Panc1 (cell line): ENCODE data around the gene PHF5A. TPM values are rescaled to one million over a fixed set of nuclear protein-coding genes. Genes with fewer than 3 reads are reported as not detected.

Source experiments
- ATAC-seq: fragments of 200-7000 bp; cut with Tn5 transposase; 2 replicates; pipeline ENCODE4 v1.9.1; 2020; ENCODE audit warnings: mild to moderate bottlenecking, moderate library complexity
- BruUV-seq: library from RNA; stranded (reverse); fragments of 400-500 nt; replicated peaks from 2 replicates; lab custom pipeline; 2021; lab: Mats Ljungman, UMichigan
- CTCF ChIA-PET: fragments of 300-600 bp; sonication (Branson Sonifier 250); formaldehyde crosslinking; loops from one replicate; lab custom pipeline; 2022; ENCODE audit warnings: antibody characterized with exemption; lab: Charles Lee
- POLR2A ChIA-PET: fragments of 300-600 bp; sonication (Branson Sonifier 250); formaldehyde crosslinking; loops from one replicate; lab custom pipeline; 2022; ENCODE audit warnings: antibody characterized with exemption; lab: Charles Lee
- DNase-seq: peaks from one replicate; pipeline ENCODE4 v3.0.0-alpha.2; 2010; ENCODE audit warnings: low read depth, low spot score
- H3K27ac ChIP-seq: 2 replicates; pipeline ENCODE4 v1.5.1; 2011; ENCODE audit warnings: mild to moderate bottlenecking, low read length, inconsistent platforms
- H3K27me3 ChIP-seq: fragments of 200-500 bp; sonication (Bioruptor generic); 2 replicates; pipeline ENCODE4 v1.6.0; 2014; ENCODE audit warnings: low read length, inconsistent platforms; ENCODE audit not compliant: control insufficient read depth, insufficient read depth
- H3K36me3 ChIP-seq: fragments of 200-500 bp; sonication (Bioruptor generic); 2 replicates; pipeline ENCODE4 v1.5.1; 2014; ENCODE audit warnings: inconsistent platforms, mild to moderate bottlenecking, low read length, moderate library complexity; ENCODE audit not compliant: control insufficient read depth, insufficient read depth
- H3K4me1 ChIP-seq: 2 replicates; pipeline ENCODE4 v1.5.1; 2011; ENCODE audit warnings: inconsistent platforms, mild to moderate bottlenecking, low read length, moderate library complexity; ENCODE audit not compliant: control insufficient read depth, insufficient read depth
- H3K4me3 ChIP-seq, 2 experiments: 2 replicates each; pipeline ENCODE4 v1.5.1; 2011 to 2012; ENCODE audit warnings: low read depth in 2 of 2, low read length in 2 of 2, mild to moderate bottlenecking in 2 of 2, inconsistent platforms in 1 of 2, moderate library complexity in 1 of 2
- H3K9me3 ChIP-seq: fragments of 200-500 bp; sonication (Bioruptor generic); 2 replicates; pipeline ENCODE4 v1.5.1; 2014; ENCODE audit warnings: low read depth, mild to moderate bottlenecking, inconsistent platforms, low read length, moderate library complexity; ENCODE audit not compliant: control insufficient read depth, insufficient read depth
- POLR2AphosphoS5 ChIP-seq: IDR thresholded peaks from 2 replicates; pipeline ENCODE4 v1.6.1; 2012; ENCODE audit warnings: mild to moderate bottlenecking, low read depth, low read length, moderate library complexity
- SIN3A ChIP-seq: IDR thresholded peaks from 2 replicates; pipeline ENCODE4 v1.6.1; 2012; ENCODE audit warnings: low read depth, mild to moderate bottlenecking, low read length, moderate library complexity, borderline replicate concordance; ENCODE audit not compliant: insufficient read depth
- TCF7L2 ChIP-seq: IDR thresholded peaks from 2 replicates; pipeline ENCODE4 v1.6.1; 2011; ENCODE audit warnings: mild to moderate bottlenecking, low read depth, low read length, inconsistent platforms
- in situ Hi-C: cut with HindIII; loops from 2 replicates; pipeline ENCODE4 v1.10.0; 2016; ENCODE audit warnings: low sequenced_read_pairs, low pct_unique_long_range_greater_than_20kb
- intact Hi-C: fragments of 100-400 bp; cut with micrococcal nuclease; formaldehyde crosslinking; loops from one replicate; pipeline ENCODE4 v1.10.0; 2022; ENCODE audit not compliant: unreplicated experiment
- total RNA-seq: library from RNA; stranded (reverse); gene quantifications from one replicate; pipeline ENCODE4 v1.2.1, GENCODE V29; 2021; ENCODE audit not compliant: unreplicated experiment
- TF ChIP-seq, protein P1 (sequence below): fragments of 450-650 bp; IDR thresholded peaks from 2 replicates; pipeline ENCODE4 v1.5.1; 2017; ENCODE audit warnings: mild to moderate bottlenecking
- TF ChIP-seq, protein P2 (sequence below), 2 experiments: IDR thresholded peaks; 2 replicates each; pipeline ENCODE4 v1.6.1; 2011 to 2012; ENCODE audit warnings: low read depth in 2 of 2, control low read depth in 1 of 2, low read length in 1 of 2, mild to moderate bottlenecking in 1 of 2, moderate library complexity in 1 of 2; ENCODE audit not compliant: insufficient read depth in 1 of 2

Gene PHF5A
- total RNA-seq, 1 experiment from 2014 or later, result 34.9 TPM

DNA sequence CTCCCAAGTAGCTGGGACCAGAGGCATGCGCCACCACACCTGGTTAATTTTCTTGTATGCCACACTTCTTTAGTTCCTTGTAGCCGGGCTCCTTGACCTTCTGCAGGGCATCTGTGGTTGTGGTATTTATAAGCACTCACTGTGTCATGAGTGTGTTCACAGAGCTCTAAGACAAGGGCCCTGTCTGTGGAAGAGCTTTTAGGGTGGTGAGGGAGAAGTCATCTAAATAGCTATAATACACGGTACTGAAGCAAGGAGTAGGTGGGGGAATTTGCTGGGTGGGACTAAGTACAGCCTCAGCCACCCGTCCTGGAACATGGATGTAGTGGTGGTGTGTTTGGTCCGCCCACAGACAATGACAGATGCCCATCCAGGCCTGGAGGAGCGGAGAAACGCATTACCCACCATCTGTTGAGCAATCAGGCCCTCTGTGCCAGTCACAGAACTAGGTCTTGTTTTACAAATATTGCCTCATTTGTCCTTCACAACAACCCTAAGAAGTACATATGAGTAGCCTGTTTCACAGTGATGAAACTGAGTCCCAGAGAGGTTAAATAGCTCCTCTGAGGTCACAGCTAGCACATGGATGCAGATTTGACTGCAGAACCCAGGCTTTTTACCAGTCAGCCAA is 10.5 kb upstream of the PHF5A start:
- intact Hi-C loops, result no loop called here
- peaks cover 37% of the 10 kb centered on the region for H3K4me1 ChIP-seq
- TF ChIP-seq, protein P1, sequence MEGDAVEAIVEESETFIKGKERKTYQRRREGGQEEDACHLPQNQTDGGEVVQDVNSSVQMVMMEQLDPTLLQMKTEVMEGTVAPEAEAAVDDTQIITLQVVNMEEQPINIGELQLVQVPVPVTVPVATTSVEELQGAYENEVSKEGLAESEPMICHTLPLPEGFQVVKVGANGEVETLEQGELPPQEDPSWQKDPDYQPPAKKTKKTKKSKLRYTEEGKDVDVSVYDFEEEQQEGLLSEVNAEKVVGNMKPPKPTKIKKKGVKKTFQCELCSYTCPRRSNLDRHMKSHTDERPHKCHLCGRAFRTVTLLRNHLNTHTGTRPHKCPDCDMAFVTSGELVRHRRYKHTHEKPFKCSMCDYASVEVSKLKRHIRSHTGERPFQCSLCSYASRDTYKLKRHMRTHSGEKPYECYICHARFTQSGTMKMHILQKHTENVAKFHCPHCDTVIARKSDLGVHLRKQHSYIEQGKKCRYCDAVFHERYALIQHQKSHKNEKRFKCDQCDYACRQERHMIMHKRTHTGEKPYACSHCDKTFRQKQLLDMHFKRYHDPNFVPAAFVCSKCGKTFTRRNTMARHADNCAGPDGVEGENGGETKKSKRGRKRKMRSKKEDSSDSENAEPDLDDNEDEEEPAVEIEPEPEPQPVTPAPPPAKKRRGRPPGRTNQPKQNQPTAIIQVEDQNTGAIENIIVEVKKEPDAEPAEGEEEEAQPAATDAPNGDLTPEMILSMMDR, result no peak
- TF ChIP-seq TCF7L2, result no peak
- no peak for TF ChIP-seq POLR2AphosphoS5
- TF ChIP-seq SIN3A, result no peak
- TF ChIP-seq, protein P2, sequence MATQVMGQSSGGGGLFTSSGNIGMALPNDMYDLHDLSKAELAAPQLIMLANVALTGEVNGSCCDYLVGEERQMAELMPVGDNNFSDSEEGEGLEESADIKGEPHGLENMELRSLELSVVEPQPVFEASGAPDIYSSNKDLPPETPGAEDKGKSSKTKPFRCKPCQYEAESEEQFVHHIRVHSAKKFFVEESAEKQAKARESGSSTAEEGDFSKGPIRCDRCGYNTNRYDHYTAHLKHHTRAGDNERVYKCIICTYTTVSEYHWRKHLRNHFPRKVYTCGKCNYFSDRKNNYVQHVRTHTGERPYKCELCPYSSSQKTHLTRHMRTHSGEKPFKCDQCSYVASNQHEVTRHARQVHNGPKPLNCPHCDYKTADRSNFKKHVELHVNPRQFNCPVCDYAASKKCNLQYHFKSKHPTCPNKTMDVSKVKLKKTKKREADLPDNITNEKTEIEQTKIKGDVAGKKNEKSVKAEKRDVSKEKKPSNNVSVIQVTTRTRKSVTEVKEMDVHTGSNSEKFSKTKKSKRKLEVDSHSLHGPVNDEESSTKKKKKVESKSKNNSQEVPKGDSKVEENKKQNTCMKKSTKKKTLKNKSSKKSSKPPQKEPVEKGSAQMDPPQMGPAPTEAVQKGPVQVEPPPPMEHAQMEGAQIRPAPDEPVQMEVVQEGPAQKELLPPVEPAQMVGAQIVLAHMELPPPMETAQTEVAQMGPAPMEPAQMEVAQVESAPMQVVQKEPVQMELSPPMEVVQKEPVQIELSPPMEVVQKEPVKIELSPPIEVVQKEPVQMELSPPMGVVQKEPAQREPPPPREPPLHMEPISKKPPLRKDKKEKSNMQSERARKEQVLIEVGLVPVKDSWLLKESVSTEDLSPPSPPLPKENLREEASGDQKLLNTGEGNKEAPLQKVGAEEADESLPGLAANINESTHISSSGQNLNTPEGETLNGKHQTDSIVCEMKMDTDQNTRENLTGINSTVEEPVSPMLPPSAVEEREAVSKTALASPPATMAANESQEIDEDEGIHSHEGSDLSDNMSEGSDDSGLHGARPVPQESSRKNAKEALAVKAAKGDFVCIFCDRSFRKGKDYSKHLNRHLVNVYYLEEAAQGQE (IDR thresholded peaks at IDR 0.05; ENCODE audit: insufficient read depth in 1 of 2, low read depth in 2 of 2, low read length in 1 of 2), result no peak
- H3K4me3 ChIP-seq, result no peak overlapping the region
- no peaks in the 10 kb centered on the region for H3K36me3 ChIP-seq
- H3K9me3 ChIP-seq, result no peaks in the 10 kb centered on the region
- DNase-seq (no peak), ATAC-seq (no peak)
- no peak overlapping the region for H3K27ac ChIP-seq
- CTCF ChIA-PET, result interaction anchor here (0.6 kb wide), 1 partner anchor 33 kb away, joined by 6 read pairs; no protein-coding TSS in a partner anchor
- POLR2A ChIA-PET, result interaction anchor here (0.7 kb wide), 1 partner anchor 30 kb away, joined by 14 read pairs; no protein-coding TSS in a partner anchor
- no TSS peak for BruUV-seq
- in situ Hi-C loops, result no loop called here
- no peaks in the 10 kb centered on the region for H3K27me3 ChIP-seq

DNA sequence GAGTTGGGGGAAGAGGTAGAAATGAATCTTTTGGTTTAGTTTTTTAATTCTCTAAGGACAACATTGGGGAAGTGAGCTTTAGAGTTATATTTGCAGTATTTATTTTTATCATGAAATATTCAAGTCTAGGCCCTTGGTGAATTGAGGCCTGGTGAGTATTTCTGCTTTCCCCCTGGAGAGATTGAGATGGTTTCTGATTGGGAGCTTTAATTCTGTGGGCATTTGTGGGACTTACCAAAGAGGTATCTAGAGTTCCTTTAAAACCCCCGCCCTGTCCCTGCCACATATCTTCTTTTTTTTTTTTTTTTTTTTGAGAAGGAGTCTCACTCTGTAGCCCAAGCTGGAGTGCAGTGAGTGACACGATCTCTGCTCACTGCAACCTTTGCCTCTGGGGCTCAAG is 10.0 kb upstream of the PHF5A start:
- ATAC-seq (no peak), DNase-seq (no peak)
- no peak overlapping the region for H3K27ac ChIP-seq
- no TSS peak for BruUV-seq
- intact Hi-C loops, result no loop called here
- POLR2A ChIA-PET, result interaction anchor here (0.7 kb wide), 1 partner anchor 30 kb away, joined by 14 read pairs; no protein-coding TSS in a partner anchor
- H3K9me3 ChIP-seq, result no peaks in the 10 kb centered on the region
- TF ChIP-seq TCF7L2 (no peak), SIN3A (no peak), POLR2AphosphoS5 (no peak)
- TF ChIP-seq, protein P1, result no peak
- TF ChIP-seq, protein P2 (IDR thresholded peaks at IDR 0.05; ENCODE audit: insufficient read depth in 1 of 2, low read depth in 2 of 2, low read length in 1 of 2), result no peak
- no peak overlapping the region for H3K4me3 ChIP-seq
- H3K4me1 ChIP-seq, result peaks cover 37% of the 10 kb centered on the region
- H3K36me3 ChIP-seq, result no peaks in the 10 kb centered on the region
- no peaks in the 10 kb centered on the region for H3K27me3 ChIP-seq
- in situ Hi-C loops, result no loop called here
- CTCF ChIA-PET, result interaction anchor here (0.6 kb wide), 1 partner anchor 34 kb away, joined by 6 read pairs; no protein-coding TSS in a partner anchor
